Activated CD4-positive, alpha-beta T cell treated with anti-CD3 and anti-CD28 coated beads, Interleukin-2, Interleukin-6, amounts not matched to agents 100 ng/mL and 50 ng/mL, durations not matched to agents 16 hours and 8 hours (primary cell): ENCODE measurements around the gene MCAM.
A peak's percentile ranks its signal among the peaks of the same experiment; 100 is the strongest.

ENCODE experiments used
- DNase-seq: peaks from one replicate; pipeline ENCODE4 v3.0.0-alpha.2; 2020

Gene MCAM

GRCh38 chr11:119306373-119306890 lies 10.5 kb downstream of the MCAM start:
- DNase-seq: peak; percentile 42

DNA sequence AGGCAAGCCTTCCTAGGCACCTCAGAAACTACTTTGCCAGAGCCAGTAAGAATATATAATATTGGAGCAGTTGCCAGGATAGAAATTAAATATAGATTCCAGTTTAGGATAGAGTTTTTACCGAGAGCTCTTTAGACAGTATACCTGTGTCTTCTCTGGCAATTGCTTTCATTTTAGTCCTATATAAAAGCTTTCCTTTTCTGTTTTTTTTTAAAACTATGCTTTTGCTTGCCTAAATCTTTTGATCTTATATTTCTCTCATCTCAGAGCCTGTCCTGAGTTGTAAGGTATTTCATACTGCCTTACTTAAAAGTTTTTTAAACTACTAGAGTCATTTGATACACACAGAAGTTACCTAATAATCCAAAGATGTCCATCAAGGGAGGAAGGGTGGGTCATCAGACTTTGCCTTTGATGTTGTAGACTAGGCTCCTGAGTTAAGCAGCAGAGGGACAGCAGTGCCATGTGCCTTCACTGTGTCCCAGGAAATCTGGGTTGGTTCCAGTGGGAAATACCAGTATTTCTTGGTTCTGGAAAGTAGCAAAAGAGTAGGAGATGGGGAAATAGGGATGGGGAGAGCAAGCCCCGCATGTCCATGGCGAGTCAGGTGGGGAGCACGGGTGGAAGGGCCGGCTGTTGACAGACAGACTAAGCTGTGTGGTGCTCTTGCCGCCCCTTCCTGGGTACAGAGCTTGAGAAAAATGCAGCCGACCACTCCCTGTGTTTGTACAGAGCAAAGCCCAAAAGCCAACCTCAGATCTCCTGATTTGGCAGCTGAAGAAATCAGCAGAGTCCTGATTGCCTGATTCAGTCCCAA lies 11.2 kb downstream of the MCAM start:
- no peak for DNase-seq

DNA sequence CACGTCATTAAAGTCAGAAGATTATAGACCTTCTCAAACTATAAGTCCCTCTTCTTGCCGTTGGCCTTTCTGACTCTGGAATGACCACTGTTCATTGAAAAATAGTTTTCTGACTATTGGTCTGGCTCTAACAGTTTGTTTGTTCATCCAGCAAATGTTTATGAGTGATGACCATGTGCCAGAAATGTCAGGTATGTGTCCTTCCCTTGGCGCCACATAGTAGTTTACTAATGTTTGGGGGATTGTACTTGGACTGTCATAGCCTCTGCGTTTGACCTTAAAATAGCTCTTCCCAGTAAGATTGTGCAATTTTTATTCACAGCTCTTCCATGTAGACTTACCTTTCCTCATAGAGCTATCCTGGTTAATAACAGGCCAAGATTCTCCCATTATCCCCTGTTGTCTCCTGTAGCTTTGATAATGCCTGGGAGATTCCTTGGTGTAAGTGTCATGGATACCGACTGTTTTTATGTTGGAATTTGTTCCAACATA lies 13.7 kb downstream of the MCAM start:
- DNase-seq: no peak

GRCh38 chr11:119300198-119300964 lies 16.5 kb downstream of the MCAM start:
- no peak for DNase-seq

DNA sequence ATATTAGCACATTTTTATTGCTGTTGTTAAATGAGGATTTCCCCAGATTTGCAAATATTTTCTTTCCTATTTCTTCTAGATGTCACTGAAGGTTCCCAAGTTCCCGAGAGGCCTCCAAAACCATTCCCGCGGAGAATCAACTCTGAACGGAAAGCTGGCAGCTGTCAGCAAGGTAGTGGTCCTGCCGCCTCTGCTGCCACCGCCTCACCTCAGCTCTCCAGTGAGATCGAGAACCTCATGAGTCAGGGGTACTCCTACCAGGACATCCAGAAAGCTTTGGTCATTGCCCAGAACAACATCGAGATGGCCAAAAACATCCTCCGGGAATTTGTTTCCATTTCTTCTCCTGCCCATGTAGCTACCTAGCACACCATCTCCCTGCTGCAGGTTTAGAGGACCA lies 17.5 kb downstream of the MCAM start:
- DNase-seq: no peak

DNA sequence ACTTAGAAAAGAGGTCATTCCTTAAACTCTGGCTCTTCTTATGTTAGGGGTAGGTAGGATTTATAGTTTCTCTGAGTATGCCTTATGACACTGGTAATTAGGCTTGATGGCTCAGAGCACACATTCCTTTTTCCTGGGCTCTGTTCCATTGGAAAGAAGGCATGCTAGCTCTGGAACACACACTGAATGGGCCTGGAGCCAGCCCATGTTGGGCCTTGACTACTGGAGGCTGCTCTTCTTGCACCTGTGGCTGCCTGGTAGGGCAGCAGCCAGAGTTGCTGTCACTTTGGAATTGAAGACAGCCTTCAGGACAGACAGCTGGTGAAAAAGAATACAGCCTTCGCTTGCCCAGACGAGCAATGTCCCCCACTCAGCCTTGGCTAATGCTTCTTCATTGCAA lies 18.2 kb downstream of the MCAM start:
- no peak for DNase-seq

DNA sequence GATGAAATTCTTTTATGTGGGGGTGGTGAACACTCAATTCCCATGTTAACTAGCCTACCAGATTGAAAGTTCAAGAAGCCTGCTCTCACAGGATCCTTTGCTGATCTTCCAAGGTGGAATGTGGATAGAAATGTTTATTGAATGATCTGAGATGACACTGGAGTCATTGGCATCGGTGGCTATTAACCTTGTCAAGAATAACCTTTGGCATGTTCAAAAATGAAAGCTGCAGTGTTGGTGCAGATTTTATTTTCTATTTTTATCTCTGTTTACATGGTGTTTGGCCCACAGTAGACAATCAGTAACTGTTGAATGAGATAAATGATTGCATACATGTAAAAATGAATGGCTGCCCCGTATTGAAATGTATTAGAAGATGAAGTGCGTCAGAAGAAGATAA lies 19.0 kb downstream of the MCAM start:
- no peak for DNase-seq

- DNase-seq: no peak
Measured at GRCh38 chr11:119295178-119295577, 21.8 kb downstream of the MCAM start.

DNA sequence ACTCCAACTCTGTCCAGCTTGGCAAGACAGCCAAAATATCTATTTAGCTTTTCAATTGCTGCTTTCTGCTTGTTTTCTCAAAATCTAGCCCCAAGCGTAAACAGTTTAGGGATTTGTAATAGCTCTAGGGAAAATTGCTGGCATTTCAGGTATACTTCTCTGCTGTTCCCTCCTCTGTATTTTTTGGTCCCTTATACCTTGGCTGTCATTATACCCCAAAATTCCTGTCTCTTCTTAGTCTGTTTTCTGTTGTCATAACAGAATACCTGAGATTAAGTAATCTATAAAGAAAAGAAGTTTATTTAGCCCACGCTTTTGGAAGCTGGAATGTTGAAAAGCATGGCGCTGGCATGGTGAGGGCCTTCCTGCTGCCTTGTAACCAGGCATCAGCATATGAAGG lies 23.5 kb downstream of the MCAM start:
- no peak for DNase-seq

- DNase-seq: no peak
Measured at GRCh38 chr11:119290894-119291497, 25.9 kb downstream of the MCAM start.

DNA sequence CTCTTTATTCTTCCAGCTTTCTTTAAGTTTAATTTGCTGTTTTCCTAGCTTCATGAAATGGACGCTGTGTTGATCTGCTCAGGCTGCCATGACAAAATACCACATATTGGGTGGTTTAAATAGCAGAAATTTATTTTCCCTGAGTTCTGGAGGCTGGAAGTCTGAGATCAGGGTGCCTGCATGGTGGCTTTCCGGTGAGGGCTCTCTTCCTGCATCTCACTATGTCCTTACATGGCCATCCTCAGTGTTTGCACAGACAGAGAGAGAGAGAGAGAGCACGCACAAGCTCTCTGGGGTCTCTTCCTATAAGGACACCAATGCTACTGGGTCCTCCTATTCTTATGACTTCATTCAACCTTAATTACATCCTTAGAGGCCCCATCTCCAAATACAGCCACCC lies 28.7 kb downstream of the MCAM start:
- no peak for DNase-seq

DNA sequence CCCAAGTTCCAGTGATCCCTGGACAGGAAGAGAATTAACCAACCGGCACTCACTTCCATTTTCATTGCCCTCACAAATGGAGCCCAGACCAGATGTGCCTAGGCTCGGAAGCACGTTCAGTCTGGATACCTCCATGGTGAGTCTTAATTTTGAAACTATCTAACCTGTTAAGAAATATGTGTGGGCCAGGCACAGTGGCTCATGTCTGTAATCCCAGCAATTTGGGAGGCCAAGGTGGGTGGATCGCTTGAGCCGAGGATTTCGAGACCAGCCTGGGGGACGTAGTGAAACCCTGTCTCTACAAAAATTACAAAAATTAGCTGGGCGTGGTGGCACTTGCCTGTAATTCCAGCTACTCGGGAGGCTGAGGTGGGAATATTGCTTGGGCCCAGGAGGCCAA lies 31.5 kb downstream of the MCAM start:
- no peak for DNase-seq

GRCh38 chr11:119284344-119285157 lies 32.4 kb downstream of the MCAM start:
- DNase-seq: peak; percentile 52

DNA sequence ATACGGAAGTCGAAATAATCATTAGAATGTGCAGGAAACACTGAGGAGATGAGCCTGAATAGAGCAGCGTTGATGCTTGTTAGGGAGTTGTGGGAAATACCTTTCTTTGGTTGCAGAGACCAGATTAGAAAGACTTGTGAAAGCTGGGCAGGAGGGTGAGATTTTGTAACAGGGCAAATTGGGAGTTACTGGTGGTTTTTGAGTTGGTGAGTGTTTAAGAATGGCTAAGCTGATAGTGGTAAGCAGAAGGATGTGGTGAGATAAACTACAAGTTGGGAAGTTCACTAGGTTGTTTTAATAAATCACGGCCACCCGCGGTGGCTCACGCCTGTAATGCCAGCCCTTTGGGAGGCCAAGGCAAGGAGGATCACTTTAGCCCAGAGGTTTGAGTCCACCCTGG lies 34.4 kb downstream of the MCAM start:
- DNase-seq: no peak

DNA sequence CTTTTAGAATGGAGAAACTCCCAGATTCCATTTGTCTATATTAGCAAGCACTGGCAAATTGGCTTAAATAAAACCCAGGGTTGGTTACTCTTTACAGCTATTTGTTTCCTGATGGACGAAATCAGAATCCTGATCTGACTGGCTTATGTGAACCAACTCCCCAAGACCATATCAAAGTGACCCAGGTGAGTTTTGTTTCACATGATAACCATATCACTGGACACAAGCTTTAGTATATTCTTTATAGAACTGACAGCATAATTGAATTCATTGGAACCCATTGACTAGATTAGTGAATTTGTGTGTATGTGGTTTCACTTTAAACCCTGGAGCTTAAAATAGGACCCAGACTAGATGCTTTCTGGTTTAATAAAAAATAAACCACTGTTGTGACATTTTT lies 39.3 kb downstream of the MCAM start:
- no peak for DNase-seq

GRCh38 chr11:119273721-119274120 lies 43.2 kb downstream of the MCAM start:
- no peak for DNase-seq

- DNase-seq: no peak
Measured at GRCh38 chr11:119267645-119268044, 49.3 kb downstream of the MCAM start.

- DNase-seq: peak; percentile 21
Measured at GRCh38 chr11:119266517-119267255, 50.2 kb downstream of the MCAM start.

GRCh38 chr11:119266063-119266462 lies 50.9 kb downstream of the MCAM start:
- DNase-seq: no peak

GRCh38 chr11:119263352-119263940 lies 53.5 kb downstream of the MCAM start:
- DNase-seq: peak; percentile 48

DNA sequence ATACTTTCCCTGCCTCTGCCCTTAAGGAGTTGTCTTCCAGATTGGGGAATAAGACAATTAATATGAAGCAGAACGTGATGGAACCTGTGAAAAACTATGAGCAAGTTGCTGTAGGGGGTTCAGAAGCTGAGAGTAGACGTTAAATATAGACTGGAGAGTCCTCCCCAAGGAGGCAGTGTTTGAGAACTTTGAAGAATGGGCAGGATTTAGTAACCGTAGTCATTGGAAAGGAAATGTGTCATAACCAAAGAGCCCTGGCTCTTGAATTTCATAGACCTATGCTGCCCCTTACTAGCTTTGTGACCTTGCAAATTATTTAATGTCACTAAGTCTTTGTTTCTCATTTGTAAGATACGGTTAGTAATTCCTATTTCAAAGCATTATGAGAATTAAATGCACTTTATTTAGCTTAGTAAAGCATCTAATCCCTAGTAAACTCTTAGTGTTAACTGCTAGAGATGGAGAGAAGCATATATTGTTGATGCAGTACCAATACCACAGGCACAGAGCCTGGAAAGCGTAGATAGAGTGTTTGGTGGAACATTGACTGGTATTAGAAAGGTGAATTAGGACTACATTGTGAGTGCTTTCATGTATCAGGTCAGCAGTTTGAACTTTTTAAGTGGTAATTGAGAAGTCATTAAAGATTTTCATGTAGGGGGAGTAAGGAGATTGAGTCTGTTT lies 54.1 kb downstream of the MCAM start:
- DNase-seq: peak; percentile 77
